ENCODE measurements around the gene CRYBA2.

- TF ChIP-seq POLR2A (IDR thresholded peaks at IDR 0.05) (no peak), CTCF (IDR thresholded peaks at IDR 0.05 in 4 of 5, conservative IDR thresholded peaks at IDR 0.05 in 1 of 5) (no peak)
These were observed 17.0 kb upstream of the CRYBA2 start for GRCh38 chr2:219010162-219010756.

Measured in gastrocnemius medialis (tissue), 4 donors.